GM10248 (cell line): ENCODE results near the gene OASL.

Source experiments
- CTCF ChIA-PET: fragments of 300-600 bp; sonication (Branson Sonifier 250); formaldehyde crosslinking; extraction: SDS; loops from one replicate; lab custom pipeline; 2021; ENCODE audit warnings: antibody characterized with exemption; lab: Yijun Ruan, JAX
- POLR2A ChIA-PET: fragments of 350-650 bp; sonication (Branson Sonifier 250); formaldehyde crosslinking; extraction: SDS; loops from one replicate; lab custom pipeline; 2020; ENCODE audit warnings: antibody characterized with exemption; lab: Yijun Ruan, JAX
- DNase-seq: peaks from one replicate; pipeline ENCODE4 v3.0.0; 2012; ENCODE audit errors: extremely low spot score
- TF ChIP-seq, protein P1 (sequence below): IDR thresholded peaks from 2 replicates; pipeline ENCODE4 v1.5.1; 2012; ENCODE audit warnings: mild to moderate bottlenecking, low read depth; ENCODE audit errors: extremely low read depth, missing control alignments, control extremely low read depth

The OASL gene

GRCh38 chr12:120990487-120991055 is 48.5 kb downstream of the OASL start:
- ChIA-PET POLR2A (no interaction called here), CTCF (interaction anchor here (3.2 kb wide), 1 partner anchor 11 kb away, joined by 12 read pairs; no protein-coding TSS in a partner anchor)
- no peak for DNase-seq
- TF ChIP-seq, protein P1, sequence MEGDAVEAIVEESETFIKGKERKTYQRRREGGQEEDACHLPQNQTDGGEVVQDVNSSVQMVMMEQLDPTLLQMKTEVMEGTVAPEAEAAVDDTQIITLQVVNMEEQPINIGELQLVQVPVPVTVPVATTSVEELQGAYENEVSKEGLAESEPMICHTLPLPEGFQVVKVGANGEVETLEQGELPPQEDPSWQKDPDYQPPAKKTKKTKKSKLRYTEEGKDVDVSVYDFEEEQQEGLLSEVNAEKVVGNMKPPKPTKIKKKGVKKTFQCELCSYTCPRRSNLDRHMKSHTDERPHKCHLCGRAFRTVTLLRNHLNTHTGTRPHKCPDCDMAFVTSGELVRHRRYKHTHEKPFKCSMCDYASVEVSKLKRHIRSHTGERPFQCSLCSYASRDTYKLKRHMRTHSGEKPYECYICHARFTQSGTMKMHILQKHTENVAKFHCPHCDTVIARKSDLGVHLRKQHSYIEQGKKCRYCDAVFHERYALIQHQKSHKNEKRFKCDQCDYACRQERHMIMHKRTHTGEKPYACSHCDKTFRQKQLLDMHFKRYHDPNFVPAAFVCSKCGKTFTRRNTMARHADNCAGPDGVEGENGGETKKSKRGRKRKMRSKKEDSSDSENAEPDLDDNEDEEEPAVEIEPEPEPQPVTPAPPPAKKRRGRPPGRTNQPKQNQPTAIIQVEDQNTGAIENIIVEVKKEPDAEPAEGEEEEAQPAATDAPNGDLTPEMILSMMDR: no peak

DNA sequence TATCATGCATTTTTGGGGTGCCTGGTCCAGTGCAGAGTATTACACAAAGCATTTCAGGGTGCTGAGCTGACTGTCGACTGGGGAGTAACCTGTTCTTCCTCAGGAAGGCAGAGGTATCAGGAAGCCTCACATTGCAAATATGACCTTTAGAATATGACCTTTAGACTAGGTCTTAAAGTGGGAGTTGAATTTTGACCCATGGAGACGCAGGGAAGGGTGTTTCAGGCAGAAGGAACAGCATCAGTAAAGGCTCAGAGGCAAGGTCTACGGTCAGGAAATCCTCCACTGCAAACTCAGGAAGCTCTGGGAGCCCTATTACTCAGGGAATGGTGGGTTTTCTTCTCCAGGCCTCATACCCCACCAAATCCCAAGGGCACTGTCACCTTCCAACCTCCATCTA is 49.4 kb downstream of the OASL start:
- CTCF ChIA-PET: interaction anchor here (1.2 kb wide), 1 partner anchor 18 kb away, joined by 3 read pairs; no protein-coding TSS in a partner anchor
- TF ChIP-seq, protein P1: no peak
- POLR2A ChIA-PET: no interaction called here

DNA sequence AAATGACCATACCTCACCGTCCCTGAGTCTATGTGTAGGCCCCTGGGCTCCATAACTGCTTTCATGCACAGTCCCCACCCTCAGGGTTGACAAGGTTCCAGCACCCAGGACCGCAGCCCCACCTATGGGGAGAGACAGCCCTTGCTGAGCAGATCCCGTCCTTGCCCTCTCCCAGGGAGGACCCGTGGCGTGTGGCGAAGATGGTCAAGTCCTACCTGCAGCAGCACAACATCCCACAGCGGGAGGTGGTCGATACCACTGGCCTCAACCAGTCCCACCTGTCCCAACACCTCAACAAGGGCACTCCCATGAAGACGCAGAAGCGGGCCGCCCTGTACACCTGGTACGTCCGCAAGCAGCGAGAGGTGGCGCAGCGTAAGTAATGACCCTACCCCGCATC is 50.4 kb downstream of the OASL start:
- ChIA-PET POLR2A (no interaction called here), CTCF (interaction anchor here (1.2 kb wide), 1 partner anchor 17 kb away, joined by 3 read pairs; no protein-coding TSS in a partner anchor)
- DNase-seq: no peak
- TF ChIP-seq, protein P1: no peak

More for the DNA sequence above, 49.4 kb downstream of the OASL start:
- DNase-seq: no peak

- CTCF ChIA-PET: no interaction called here
- DNase-seq: no peak
- TF ChIP-seq, protein P1: no peak
- POLR2A ChIA-PET: no interaction called here
Observed at GRCh38 chr12:120988234-120988633, 50.8 kb downstream of the OASL start.

DNA sequence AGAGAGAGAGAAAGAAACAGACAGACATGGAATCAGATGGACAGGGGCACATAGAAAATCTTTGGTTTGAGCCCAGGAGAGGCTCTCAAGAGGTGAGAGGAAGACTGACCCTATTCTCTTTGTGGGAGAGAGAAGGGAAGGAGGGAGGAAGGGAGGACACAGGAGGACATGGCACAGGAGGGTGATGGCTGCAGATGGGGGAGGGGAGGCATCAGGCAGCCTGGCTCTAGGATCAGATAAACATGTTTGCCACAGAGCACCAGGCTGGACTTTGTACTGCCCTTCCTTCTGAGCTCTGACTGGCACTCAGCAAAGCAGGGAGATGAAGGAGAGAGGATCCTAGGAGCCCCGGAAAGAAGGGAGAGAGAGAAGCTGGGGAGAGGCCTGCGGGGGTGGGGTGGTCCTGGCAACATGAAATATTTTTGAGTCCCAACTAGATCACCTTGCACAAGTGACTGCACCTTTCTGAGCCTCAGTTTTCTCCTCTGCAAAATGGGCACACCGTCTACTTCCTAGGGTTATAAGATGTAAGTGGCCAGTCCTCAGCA is 54.6 kb downstream of the OASL start:
- CTCF ChIA-PET: interaction anchor here (0.6 to 2.0 kb wide), 6 partner anchors 8 to 338 kb away, joined by 3 to 7 read pairs (median 3); no protein-coding TSS in a partner anchor
- POLR2A ChIA-PET: no interaction called here

DNA sequence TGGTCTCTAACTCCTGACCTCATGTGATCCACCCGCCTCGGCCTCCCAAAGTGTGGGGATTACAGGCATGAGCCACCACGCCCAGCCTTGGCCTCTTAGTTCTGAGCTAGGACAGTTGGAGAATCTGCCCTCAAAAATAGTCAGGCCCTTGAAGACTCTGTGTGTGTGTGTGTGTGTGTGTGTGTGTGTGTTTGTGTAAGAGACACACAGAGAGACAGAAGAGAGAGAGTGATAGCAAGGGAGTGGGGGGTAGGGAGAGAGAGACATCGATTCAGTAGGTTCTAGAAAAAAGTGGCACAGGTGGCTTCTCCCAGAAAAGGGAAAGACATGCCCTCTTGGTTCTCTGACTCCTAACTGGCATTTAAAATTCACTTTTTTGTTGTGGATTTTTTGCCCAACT is 55.3 kb downstream of the OASL start:
- ChIA-PET CTCF (interaction anchor here (1.1 to 4.3 kb wide), 5 partner anchors 8 to 114 kb away, joined by 3 to 31 read pairs (median 5); no protein-coding TSS in a partner anchor), POLR2A (no interaction called here)
- no peak for DNase-seq
- TF ChIP-seq, protein P1: no peak

More for the DNA sequence above, 54.6 kb downstream of the OASL start:
- TF ChIP-seq, protein P1: no peak
- DNase-seq: no peak
